Keratinocyte (primary cell): Measurements from ENCODE around the gene ADAT3.
"Not testable (repeated sequence)": the region's sequence is repeated elsewhere in the genome, so short reads cannot be mapped to it uniquely, and the experiment has no call there.

Experiments used
- EZH2 ChIP-seq: IDR thresholded peaks from one replicate; pipeline ENCODE4 v1.6.1; 2012; ENCODE audit warnings: inconsistent platforms, mild to moderate bottlenecking, low read length, moderate library complexity
- TF ChIP-seq, protein P1 (sequence below), 3 experiments: IDR thresholded peaks in 1 of 3; conservative IDR thresholded peaks in 1 of 3; optimal IDR thresholded peaks in 1 of 3; 2 replicates in 2 of 3; 3 replicates in 1 of 3; pipeline versions ENCODE3 to v1.5.1; 2011; ENCODE audit warnings: low read length in 3 of 3, mild to moderate bottlenecking in 3 of 3, moderate library complexity in 2 of 3, control low read depth in 1 of 3, inconsistent platforms in 1 of 3; ENCODE audit not compliant: insufficient read depth in 2 of 3; ENCODE audit errors: extremely low read depth in 1 of 3

DNA sequence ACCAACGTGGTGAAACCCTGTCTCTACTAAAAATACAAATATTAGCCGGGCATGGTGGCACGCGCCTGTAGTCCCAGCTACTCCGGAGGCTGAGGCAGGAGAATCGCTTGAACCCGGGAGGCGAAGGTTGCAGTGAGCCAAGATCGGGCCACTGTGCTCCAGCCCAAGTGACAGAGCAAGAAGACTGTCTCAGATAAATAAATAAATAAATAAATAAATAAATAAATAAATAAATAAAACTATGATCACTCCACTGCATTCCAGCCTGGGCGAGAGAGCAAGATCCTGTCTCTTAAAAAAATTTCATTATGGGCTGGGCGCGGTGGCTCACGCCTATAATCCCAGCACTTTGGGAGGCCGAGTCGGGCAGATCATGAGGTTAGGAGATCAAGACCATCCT is 18.8 kb upstream of the ADAT3 start:
- TF ChIP-seq, protein P1, sequence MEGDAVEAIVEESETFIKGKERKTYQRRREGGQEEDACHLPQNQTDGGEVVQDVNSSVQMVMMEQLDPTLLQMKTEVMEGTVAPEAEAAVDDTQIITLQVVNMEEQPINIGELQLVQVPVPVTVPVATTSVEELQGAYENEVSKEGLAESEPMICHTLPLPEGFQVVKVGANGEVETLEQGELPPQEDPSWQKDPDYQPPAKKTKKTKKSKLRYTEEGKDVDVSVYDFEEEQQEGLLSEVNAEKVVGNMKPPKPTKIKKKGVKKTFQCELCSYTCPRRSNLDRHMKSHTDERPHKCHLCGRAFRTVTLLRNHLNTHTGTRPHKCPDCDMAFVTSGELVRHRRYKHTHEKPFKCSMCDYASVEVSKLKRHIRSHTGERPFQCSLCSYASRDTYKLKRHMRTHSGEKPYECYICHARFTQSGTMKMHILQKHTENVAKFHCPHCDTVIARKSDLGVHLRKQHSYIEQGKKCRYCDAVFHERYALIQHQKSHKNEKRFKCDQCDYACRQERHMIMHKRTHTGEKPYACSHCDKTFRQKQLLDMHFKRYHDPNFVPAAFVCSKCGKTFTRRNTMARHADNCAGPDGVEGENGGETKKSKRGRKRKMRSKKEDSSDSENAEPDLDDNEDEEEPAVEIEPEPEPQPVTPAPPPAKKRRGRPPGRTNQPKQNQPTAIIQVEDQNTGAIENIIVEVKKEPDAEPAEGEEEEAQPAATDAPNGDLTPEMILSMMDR (optimal IDR thresholded peaks at IDR 0.05 in 1 of 3, IDR thresholded peaks at IDR 0.05 in 1 of 3, conservative IDR thresholded peaks at IDR 0.05 in 1 of 3; ENCODE audit: extremely low read depth in 1 of 3, insufficient read depth in 2 of 3, low read length in 3 of 3) = not testable (repeated sequence)
- TF ChIP-seq EZH2 = not testable (repeated sequence)
